ENCODE measurements around the gene NUP160. TPM values are rescaled to one million over a fixed set of nuclear protein-coding genes. Genes with fewer than 3 reads are reported as not detected.
A peak's percentile ranks its signal among the peaks of the same experiment; 100 is the strongest.

Gene NUP160
- total RNA-seq (2021; ENCODE audit: unreplicated experiment) (46.3 TPM), Bru-seq, nascent RNA (percentile 89 among the genes with signal in this experiment), BruChase-seq, experiment 1, labeled RNA remaining after a 2-hour chase (percentile 88 among the genes with signal in this experiment), BruChase-seq, experiment 2, labeled RNA remaining after a 6-hour chase (percentile 90 among the genes with signal in this experiment)
- 30.6 TPM for polyA plus RNA-seq (2012; ENCODE audit: insufficient read length)
- long read RNA-seq, full-length matches to known transcripts: 138 of 203 reads
- long read RNA-seq, partial matches to known transcripts: 21 of 203 reads
- long read RNA-seq, other reads (novel, unspliced or antisense): 44 of 203 reads

GRCh38 chr11:47847892-47848699 lies at the start of gene NUP160:
Gene NUP160 (minus strand): TSS chr11:47848350. CDS start chr11:47848318, 32 bp downstream.
- Histone ChIP-seq H3K27ac (ENCODE audit: low read length) (peak within 1 kb of the TSS; percentile 99), H3K4me1 (ENCODE audit: control insufficient read depth, insufficient read depth, low read length) (peaks cover 24% of the 10 kb centered on the region), H3K27me3 (ENCODE audit: control insufficient read depth, insufficient read depth, low read length) (no peaks in the 10 kb centered on the region), H3K9me3 (ENCODE audit: control insufficient read depth, insufficient read depth, low read depth, low read length) (no peaks in the 10 kb centered on the region), H3K36me3 (ENCODE audit: control insufficient read depth, insufficient read depth, low read length) (peaks cover 11% of the 10 kb centered on the region; the same call in 1 of the 2 replicates), H3K4me3 (ENCODE audit: low read depth in 2 of 2, low read length in 2 of 2) (peak within 1 kb of the TSS; percentile 97 to 100)
- BruUV-seq (replicated peaks): no TSS peak
- intact Hi-C loops (cut with micrococcal nuclease; ENCODE audit: unreplicated experiment): no loop called here
- in situ Hi-C loops (cut with HindIII; ENCODE audit: low pct_unique_long_range_greater_than_20kb, low sequenced_read_pairs): no loop called here
- TF ChIP-seq CTCF (IDR thresholded peaks at IDR 0.05) (no peak), POLR2AphosphoS5 (IDR thresholded peaks at IDR 0.05; ENCODE audit: low read depth, low read length) (peak; percentile 88), TCF7L2 (IDR thresholded peaks at IDR 0.05; ENCODE audit: low read depth, low read length) (peak; percentile 97), REST (IDR thresholded peaks at IDR 0.05; ENCODE audit: insufficient read depth in 1 of 2, low read depth in 2 of 2, low read length in 1 of 2) (peak; percentile 16 to 71; a peak in 1 of 4 replicates), SIN3A (IDR thresholded peaks at IDR 0.05; ENCODE audit: borderline replicate concordance, insufficient read depth, low read depth, low read length) (peak; percentile 86; the same call in 1 of the 2 replicates)
- ChIA-PET POLR2A (interaction anchor here (0.6 kb wide), 1 partner anchor 133 kb away, joined by 4 read pairs; the partner anchor contains the start of gene AGBL2), CTCF (no interaction called here)
- DNase-seq (ENCODE audit: low read depth, low spot score): no peak
- ATAC-seq: peak; percentile 95

GRCh38 chr11:47896199-47896598 lies 48.0 kb upstream of the NUP160 start:
- intact Hi-C loops (cut with micrococcal nuclease; ENCODE audit: unreplicated experiment): no loop called here
- Histone ChIP-seq H3K4me3 (ENCODE audit: low read depth in 2 of 2, low read length in 2 of 2) (no peak overlapping the region), H3K4me1 (ENCODE audit: control insufficient read depth, insufficient read depth, low read length) (no peaks in the 10 kb centered on the region), H3K27me3 (ENCODE audit: control insufficient read depth, insufficient read depth, low read length) (no peaks in the 10 kb centered on the region), H3K36me3 (ENCODE audit: control insufficient read depth, insufficient read depth, low read length) (no peaks in the 10 kb centered on the region), H3K27ac (ENCODE audit: low read length) (no peak overlapping the region), H3K9me3 (ENCODE audit: control insufficient read depth, insufficient read depth, low read depth, low read length) (no peaks in the 10 kb centered on the region)
- in situ Hi-C loops (cut with HindIII; ENCODE audit: low pct_unique_long_range_greater_than_20kb, low sequenced_read_pairs): no loop called here
- ATAC-seq (no peak), DNase-seq (ENCODE audit: low read depth, low spot score) (no peak)
- no peak for TF ChIP-seq REST (IDR thresholded peaks at IDR 0.05; ENCODE audit: insufficient read depth in 1 of 2, low read depth in 2 of 2, low read length in 1 of 2)
- ChIA-PET CTCF (no interaction called here), POLR2A (no interaction called here)
- no TSS peak for BruUV-seq (replicated peaks)

Measured in Panc1 (cell line).